8988T (cell line): ENCODE measurements around the gene IL7R.
"Not testable (repeated sequence)": the region's sequence is repeated elsewhere in the genome, so short reads cannot be mapped to it uniquely, and the experiment has no call there.

Source experiments
- DNase-seq: peaks from one replicate; pipeline ENCODE4 v3.0.0; 2011

IL7R gene

GRCh38 chr5:35879096-35879495 is 22.4 kb downstream of the IL7R start:
- DNase-seq = no peak

DNA sequence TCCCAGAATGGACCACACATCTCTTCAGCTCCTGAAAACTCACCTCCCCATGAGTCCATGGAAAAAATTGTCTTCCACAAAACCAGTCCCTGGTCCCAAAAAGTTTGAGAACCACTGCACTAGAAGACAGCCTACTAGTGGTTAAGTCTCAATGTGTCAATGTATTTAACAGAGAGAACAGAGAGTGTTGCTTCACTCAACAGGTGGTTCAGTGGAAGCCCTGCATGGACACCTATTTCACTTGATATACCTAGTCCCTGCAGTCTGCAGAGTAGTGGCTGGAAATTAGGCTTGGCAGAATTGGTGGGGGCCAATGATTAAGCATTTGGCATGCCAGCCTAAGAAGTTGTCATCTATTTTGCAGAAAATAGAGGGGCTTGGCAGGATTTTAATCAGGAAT is 23.0 kb downstream of the IL7R start:
- no peak for DNase-seq

DNA sequence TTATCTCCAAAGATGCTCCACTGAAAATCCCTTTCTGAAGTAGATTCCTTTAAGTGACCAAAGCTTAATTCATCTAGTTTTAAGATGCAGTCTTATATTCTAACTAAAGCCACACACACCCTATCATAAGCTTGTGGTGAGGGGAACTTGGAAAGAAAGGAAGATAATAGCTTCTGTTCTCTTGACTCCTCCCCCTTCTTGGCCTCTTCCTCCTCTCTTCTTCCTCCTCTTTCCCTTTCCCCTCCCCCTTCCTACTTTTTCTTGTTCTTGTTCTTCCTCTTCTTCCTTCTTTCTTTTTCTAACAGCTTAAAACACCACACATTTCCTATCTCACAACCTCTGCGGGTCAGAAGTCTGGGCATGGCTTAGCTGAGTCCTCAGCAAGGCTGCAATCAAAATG is 23.5 kb downstream of the IL7R start:
- DNase-seq = no peak

DNA sequence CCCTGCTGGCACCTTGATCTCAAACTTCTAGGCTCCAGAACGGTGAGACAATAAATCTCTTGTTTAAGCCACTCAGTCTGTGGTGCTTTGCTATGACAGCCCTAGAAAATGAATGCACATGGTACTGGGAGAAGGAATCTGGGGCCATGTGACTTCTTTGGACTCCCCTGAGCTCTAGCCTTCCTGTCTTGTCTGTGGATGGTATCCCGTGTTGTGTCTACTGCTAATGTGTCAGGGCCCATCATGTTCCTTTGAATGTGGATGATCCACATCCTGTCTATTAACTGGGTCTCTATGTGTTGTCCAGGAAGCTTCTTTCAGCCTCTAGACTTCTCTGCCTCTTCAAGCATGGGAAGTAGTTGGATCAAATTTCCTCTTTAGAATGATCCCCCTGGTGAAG is 25.1 kb downstream of the IL7R start:
- no peak for DNase-seq

DNA sequence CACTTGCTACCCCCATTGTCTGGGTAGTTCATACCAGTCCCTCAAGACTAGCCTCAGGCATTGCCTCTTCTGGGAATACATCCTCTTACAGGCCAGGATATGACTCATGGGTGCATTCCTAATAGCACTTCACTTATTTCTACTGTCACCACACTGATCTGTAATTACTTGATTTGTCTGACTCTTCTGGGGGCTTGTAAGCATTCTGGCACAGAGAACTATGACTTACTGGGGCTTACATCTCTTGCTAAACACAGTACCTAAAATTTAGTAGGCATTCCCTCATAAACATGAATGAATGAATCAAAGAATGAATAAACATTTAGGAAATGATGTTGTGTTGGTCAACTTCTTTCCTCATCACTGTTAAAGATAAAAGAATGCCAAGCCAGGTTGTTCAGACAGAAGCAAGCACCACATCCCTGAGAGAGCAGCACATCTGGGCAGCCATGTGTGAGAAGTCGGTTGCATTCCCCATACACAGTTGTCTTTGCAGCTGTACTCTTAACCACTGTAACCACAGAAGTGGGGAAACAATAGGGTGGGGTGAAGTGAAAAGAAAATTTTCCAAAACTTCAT is 27.6 kb downstream of the IL7R start:
- DNase-seq = no peak

DNA sequence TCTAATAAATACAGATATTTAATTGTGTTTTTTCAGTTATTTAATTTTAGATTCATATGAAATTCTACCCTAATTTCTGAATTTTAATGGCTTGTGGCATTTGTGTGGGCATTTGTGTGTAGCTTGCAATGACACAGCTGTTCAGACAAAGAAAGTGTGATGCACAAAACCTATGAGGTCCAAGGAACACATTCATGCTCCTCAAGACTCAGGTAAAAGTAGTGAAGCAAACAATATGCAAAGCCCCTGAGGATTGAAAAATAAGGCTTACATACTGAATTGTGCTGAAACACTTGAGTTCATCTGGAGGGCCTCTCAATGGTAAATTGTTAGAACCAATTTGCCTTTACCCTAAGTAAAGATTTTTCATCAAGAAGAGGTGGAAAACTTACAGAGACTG is 28.1 kb downstream of the IL7R start:
- DNase-seq = no peak

- DNase-seq = no peak
Measured at GRCh38 chr5:35886381-35886780, 29.7 kb downstream of the IL7R start.

DNA sequence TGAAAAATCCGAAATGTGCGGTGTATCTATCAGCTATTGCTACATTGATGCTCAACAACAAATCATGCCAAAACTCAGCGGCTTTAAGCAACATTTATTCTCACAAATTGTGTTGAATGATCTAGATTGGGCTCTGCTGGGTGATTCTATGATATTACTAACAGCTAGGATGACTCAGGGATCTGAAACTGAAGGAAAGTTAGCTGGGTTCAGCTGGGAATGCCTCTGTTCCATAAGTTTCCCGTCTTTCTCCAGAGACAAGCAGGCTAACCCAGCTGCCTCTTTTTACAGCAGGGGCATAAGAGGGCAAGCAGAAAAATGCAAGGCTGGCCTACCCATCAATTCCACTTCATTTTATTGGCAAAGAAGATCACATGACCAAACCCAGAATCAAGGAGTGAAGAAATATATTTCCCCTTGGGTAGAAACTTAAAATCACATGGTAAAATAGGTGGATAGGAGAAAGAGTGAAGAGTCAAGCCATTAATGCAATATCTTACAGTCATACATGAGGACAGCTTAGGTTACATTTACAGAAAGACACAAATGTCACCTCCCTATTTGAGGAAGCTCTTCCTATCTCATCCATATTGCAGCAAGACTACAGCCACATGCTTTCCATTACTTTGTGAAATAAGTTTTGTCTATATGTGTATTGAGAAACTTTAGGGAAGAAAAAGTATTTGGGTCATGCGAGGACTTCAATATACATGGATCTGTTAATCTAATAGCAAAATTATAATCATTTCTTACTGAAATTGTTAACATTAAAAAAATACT is 30.8 kb downstream of the IL7R start:
- DNase-seq = no peak

DNA sequence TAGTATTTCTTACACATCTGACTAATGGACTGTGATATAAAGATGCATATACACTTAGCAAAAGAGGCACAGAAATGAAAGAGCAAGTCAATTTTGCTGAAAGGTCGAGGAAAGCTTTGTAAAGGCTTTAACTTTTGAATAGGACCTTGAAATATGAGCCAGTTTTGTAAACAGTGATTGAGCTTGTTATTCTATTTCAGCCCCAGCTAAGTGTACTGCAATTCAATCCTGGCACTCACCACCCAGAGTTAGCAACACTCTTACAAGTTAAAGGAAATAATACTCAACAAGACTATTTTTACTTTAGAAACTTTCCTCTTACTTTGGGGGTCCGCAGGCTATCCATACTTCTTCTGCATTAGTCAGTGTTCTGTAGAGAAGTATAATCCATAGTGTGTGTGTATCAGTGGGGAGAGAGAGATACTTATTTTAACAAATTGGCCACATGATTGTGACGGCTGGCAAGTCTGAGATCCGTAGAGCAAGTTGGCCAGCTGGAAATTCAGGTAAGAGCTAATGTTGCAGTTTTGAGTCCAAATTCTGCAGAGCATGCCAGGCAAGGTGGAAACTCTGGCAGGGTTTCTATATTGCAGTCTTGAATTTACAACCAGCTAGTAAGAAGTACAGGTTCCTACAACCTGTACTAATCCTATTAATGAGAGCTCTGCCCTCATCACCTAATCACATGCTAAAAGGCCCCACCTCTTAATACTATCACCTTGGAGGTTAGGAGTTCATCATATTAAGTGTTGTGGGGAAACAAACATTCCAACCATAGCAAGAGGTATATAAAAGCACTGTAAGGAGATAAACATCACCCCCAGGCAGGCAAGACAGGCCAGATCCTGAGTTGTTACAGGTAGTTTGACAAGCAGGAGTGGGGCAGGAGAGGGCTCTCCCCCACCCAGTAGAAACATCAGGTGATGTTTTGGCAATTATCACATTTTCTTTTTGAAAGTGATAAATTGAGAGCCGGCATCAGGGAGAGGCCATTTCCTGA is 33.6 kb downstream of the IL7R start:
- no peak for DNase-seq

DNA sequence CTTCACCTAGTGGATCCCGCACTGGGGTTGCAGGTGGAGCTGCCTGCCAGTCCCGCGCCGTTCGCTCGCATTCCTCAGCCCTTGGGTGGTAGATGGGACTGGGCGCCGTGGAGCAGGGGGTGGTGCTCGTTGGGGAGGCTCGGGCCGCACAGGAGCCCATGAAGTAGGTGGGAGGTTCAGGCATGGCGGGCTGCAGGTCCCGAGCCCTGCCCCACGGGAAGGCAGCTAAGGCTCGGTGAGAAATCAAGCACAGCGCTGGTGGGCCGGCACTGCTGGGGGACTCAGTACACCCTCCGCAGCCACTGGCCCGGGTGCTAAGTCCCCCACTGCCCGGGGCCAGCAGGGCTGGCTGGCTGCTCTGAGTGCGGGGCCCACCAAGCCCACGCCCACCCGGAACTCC is 36.1 kb downstream of the IL7R start:
- DNase-seq = not testable (repeated sequence)

GRCh38 chr5:35894131-35894530 is 37.4 kb downstream of the IL7R start:
- DNase-seq = no peak

- no peak for DNase-seq
Measured at GRCh38 chr5:35898952-35899660, 42.4 kb downstream of the IL7R start.

- no peak for DNase-seq
Measured at GRCh38 chr5:35899800-35900199, 43.1 kb downstream of the IL7R start.

DNA sequence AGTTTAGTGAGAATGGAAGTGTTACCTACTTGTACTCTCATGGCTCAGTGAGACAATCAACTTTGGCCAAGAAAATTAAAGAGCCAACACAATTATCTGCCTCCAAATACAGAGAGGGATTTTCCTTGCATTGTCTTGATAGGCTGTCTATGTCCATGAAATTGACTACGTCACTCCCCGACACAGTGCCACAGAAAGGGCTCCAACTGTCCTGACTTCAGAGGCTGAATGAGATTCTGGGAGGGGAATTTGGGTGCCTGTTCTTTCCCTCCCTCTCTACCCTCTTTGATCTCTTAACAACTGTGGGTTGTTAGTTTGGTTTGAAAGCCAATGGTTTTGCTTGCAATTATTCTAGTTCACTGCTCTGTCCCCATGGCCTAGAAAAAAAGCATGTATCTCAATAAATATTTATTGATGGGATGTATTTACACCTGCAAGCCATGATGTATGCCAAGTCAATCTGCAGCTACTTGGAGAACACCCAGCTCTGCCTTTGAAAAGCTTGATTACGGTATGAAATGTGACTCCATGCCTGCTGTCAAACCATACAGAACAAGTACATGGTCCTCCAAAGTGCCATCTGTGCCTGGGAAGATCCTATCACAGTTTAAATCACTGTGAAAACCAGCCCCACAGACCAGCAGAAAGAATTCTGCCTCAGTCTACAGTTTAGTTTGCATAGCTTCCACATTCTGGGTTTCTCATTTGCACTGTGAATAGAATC is 44.4 kb downstream of the IL7R start:
- no peak for DNase-seq

- no peak for DNase-seq
Measured at GRCh38 chr5:35902046-35902672, 45.5 kb downstream of the IL7R start.

DNA sequence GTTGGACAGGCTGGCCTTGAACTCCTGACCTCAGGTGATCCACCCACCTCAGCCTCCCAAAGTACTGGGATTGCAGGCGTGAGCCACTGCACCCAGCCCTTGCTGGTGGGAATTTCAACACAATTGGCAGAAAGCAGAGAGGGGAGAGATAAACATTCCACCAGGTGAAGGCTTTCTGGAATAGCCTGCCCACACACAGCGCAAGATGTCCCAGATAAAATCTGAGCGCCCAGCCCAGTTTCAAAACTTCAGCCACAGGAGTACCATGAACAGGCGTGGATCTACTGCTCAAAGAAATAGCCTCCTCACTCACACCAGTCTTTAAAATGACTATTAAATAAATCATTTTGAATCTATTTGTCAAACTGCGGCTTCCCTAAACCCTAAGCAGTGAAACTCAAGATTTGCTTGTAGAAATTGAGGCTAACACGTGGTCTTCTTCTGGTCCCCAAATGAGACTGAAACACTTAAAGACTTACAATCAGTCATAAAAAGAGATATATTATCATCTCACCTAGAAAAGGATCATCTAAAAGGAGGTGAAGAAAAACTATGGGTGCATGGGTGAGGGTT is 47.0 kb downstream of the IL7R start:
- DNase-seq = no peak

DNA sequence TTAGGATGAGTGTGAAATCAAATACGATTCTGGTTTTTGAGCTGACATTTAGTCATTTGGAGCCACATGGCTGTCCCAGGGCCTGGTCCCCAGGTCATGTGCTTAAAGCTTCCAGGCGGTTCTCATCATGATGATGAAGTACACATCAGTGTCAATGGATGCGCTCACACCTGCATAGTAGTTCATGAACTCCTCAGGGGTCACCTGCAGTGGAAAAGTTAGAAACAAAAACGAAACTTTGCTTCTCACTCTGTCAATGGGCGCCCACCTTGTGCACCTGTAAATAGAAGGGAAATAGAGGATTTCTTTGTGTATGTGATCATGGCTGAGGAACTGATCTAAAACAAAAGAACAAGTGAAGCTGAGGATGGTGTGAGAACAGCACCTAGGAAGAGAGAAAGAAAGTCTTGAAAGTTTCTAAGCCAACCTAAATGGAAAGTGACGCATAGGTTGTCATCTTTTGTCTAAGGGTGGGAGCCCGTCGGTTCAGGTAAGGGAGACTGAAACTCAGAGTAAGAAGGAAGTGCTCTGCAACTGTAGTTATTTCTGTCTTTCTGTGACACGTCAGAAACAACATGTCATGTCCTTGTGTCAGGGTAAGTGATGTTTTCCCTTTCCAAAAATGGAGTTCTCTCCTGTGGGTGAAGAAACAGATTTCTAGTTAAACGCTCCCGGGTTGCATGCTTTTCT is 47.9 kb downstream of the IL7R start:
- DNase-seq = no peak

DNA sequence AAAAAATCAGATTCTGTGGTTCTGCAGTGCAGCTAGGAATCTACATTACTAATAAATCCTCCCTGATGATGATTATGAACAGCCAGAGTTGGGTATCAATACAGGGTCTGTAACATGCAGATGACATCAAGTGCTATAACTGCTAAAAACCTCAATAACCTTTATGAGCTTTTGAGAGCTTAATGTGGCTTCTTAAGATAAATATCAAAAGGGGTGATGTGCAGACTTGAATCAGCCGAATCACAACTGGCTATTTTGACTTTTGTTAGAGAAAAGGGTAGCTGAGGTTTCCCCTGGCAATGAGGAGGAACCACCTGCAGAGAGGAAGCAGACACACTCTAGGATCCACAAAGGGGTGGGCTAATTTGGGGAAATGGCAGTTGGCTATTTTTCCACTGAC is 51.5 kb downstream of the IL7R start:
- no peak for DNase-seq

- DNase-seq = no peak
Measured at GRCh38 chr5:35908814-35909213, 52.1 kb downstream of the IL7R start.

DNA sequence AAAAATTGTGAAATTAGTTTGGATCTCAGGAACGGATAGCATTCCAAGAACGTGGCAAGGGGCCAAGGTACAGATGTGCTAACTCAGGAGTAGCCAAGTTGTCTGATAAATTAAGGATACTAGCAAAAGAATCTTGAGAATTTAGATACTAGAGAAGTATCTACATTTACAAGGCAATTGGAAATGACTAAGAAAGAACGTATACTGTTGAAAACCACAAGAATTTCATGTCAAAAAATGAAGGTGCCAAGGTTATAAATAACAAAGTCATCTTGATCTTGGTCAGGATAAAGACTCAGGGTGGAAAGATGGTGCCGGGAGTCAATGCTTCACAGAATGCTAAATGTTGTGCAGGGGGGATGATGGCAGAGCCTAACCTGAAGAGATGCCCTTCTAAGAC is 62.5 kb downstream of the IL7R start:
- no peak for DNase-seq

GRCh38 chr5:35920890-35921289 is 64.2 kb downstream of the IL7R start:
- no peak for DNase-seq
